ENCODE results near the gene ZNG1B. TPM values are rescaled to one million over a fixed set of nuclear protein-coding genes. Genes with fewer than 3 reads are reported as not detected.
"Not testable (repeated sequence)": the region's sequence is repeated elsewhere in the genome, so short reads cannot be mapped to it uniquely, and the experiment has no call there.

ZNG1B gene
- polyA plus RNA-seq (2012; ENCODE audit: missing spikeins): 45.9 TPM

- not testable (repeated sequence) for DNase-seq (ENCODE audit: insufficient read length); FAIRE-seq
Measured at GRCh38 chr2:113437508-113438465, at the start of gene ZNG1B. ZNG1B (plus strand) TSS chr2:113437691; CDS start chr2:113437869, 178 bp downstream.

DNA sequence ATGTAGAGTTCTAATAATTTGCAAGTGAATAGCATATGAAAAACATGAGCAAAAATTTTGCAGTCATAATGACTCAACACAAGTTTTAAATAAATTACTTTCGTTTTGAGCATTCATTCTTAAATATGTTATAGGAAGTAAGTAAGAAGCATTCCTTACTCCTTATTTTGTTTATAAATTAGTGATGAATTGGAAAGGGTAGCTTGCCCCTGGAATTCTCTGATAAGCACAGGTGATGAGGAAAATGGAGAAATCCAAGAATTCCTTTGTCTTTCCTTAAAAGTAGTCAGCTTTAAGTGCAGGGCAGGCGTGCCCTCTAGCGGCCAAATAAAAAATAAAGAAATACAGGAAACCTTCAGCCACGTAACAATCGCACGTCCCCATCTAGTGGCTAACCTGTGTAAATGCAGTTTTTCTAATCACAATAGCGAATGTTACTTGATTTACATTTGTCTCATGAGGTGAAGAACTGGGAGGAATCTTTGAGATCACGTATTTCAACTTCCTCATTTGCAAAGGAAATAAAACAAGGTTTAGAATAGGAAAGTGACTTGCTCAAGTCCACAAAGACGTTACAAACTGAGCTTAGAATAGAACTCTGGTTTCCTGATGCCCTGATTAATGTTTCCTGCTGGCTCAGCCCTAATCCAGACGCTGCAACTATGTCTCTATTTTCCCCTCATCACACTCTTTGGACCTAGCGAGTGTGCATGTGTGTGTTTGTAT, 47.2 kb upstream of the ZNG1B start:
- TF ChIP-seq TAF1 (IDR thresholded peaks at IDR 0.05; ENCODE audit: borderline replicate concordance, low read depth, low read length) (no peak), POLR2AphosphoS5 (IDR thresholded peaks at IDR 0.05; ENCODE audit: low read depth, low read length) (no peak)
- DNase-seq (ENCODE audit: insufficient read length) (no peak), FAIRE-seq (peak; percentile 85)

- DNase-seq (ENCODE audit: insufficient read length) (no peak), FAIRE-seq (no peak)
- TF ChIP-seq POLR2A (IDR thresholded peaks at IDR 0.05; ENCODE audit: low read depth, low read length): no peak
- no peak for TF ChIP-seq TAF1 (IDR thresholded peaks at IDR 0.05; ENCODE audit: borderline replicate concordance, low read depth, low read length)
Measured at GRCh38 chr2:113391073-113391472, 46.4 kb upstream of the ZNG1B start.

DNA sequence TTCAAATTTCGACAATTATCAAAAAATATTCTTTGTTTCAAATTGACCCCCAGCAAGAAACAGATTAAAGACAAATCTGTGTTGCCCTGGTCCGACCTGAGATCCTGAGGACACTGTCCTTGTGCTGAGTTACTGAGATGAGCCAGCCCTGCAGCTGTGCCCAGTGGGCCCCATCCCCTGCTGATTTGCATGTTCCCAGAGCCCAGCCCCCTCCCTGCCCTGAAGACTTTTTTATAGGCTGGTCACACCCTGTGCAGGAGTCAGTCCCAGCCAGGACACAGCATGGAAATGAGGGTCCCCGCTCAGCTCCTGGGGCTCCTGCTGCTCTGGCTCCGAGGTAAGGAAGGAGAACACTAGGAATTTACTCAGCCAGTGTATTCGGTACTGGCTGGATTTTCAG, 31.4 kb upstream of the ZNG1B start:
- DNase-seq (ENCODE audit: insufficient read length) (no peak), FAIRE-seq (peak; percentile 46)
- no peak for TF ChIP-seq POLR2AphosphoS5 (IDR thresholded peaks at IDR 0.05; ENCODE audit: low read depth, low read length)

GRCh38 chr2:113407446-113408099, 29.9 kb upstream of the ZNG1B start:
- DNase-seq (ENCODE audit: insufficient read length): no peak
- TF ChIP-seq POLR2AphosphoS5 (IDR thresholded peaks at IDR 0.05; ENCODE audit: low read depth, low read length): no peak
- TF ChIP-seq POLR2A (IDR thresholded peaks at IDR 0.05; ENCODE audit: low read depth, low read length): no peak
- TF ChIP-seq TAF1 (IDR thresholded peaks at IDR 0.05; ENCODE audit: borderline replicate concordance, low read depth, low read length): no peak
- no peak for FAIRE-seq

DNA sequence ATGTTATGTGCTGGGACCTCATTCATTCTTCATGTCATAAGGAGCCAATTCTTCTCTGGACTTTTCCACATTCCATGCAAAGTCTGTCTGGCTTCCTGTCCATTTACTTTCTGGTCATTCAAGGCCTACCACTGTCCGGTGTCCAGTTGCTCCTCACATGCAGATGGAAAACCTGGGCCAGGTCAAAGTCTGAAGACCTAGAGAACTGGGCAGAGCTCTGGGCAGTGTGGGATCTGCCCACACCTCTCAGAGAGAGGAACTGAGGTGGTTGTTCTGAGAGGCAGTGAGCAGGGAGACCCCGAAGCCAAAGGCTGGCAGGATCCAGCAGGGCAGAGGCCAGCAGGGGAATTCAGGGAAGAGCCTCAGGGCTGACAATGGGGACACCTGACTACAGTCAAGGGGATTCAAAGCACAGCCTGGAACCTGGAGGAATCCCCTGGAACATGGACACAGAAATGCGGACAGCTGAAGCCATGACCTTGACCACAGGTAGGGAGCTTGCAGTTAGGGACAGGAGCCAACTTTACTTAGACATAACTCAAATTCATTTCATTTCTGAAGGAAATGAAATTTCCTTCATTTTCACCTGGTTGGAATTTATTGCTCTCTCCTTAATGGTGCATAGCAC, 25.7 kb upstream of the ZNG1B start:
- DNase-seq (ENCODE audit: insufficient read length); FAIRE-seq: not testable (repeated sequence)

DNA sequence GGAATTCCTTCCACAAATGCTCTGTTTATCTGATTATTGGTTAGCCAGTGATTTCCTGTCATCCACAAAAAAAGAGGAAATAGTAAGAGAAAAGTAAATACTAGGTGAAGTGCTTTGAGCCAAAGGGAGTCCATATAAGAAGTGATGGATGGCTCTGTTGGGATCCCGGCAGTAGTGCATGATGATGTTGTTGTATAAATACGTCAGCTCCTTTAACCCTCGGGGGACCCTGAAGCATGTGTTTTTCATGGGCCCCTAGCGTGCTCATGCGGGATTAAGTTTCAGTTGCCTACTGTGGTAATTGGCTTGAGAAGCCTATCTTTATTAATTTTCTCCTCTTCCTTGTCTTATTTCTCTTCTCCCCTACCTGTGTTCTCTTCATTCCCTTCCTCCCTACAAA, 24.7 kb upstream of the ZNG1B start:
- not testable (repeated sequence) for FAIRE-seq; DNase-seq (ENCODE audit: insufficient read length)

DNA sequence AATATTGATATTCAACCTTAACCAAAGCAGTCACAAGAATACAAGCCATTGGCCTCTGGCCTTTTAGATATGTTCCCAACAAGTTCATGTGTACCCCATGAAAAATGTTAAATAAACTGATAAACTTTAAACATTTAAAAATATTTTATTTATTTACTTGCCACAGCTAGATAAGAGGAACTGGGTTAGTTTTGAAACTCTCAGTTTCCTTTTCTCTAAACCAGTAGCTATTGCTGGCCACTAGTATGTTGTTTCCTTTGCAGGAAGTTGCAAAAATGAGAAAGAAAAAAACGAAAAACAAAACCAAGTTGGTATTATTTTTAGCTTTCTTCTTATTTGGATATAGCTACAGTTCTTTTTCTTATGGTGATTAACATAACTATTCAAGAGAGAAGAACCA, 5.7 kb upstream of the ZNG1B start:
- DNase-seq (ENCODE audit: insufficient read length); FAIRE-seq: not testable (repeated sequence)

- FAIRE-seq; DNase-seq (ENCODE audit: insufficient read length): not testable (repeated sequence)
Measured at GRCh38 chr2:113433468-113433867, 4.0 kb upstream of the ZNG1B start.

- FAIRE-seq; DNase-seq (ENCODE audit: insufficient read length): not testable (repeated sequence)
Measured at GRCh38 chr2:113465770-113466169, 28.3 kb downstream of the ZNG1B start.

- DNase-seq (ENCODE audit: insufficient read length); FAIRE-seq: not testable (repeated sequence)
Measured at GRCh38 chr2:113476688-113477368, 39.3 kb downstream of the ZNG1B start.

DNA sequence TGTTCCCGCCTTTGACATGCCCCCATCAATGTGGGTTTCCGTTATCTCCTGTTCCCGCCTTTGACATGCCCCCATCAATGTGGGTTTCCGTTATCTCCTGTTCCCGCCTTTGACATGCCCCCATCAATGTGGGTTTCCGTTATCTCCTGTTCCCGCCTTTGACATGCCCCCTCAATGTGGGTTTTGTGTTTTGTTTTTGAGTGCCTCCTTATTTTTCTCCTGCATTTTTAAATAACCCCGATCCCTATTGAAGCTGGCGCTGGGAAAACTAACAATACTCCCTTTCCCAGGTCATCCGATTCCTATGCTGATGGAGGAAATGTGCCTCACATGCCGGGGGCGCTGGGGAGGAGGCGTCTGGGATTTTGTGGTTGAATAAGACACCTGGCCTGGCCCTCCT, 59.0 kb downstream of the ZNG1B start:
- DNase-seq (ENCODE audit: insufficient read length); FAIRE-seq: not testable (repeated sequence)

GRCh38 chr2:113498365-113498764, 60.9 kb downstream of the ZNG1B start, which contains the start of gene FOXD4L1:
FOXD4L1 (plus strand) TSS chr2:113498665; CDS start chr2:113499257, 592 bp downstream.
- not testable (repeated sequence) for FAIRE-seq; DNase-seq (ENCODE audit: insufficient read length)

- FAIRE-seq; DNase-seq (ENCODE audit: insufficient read length): not testable (repeated sequence)
Measured at GRCh38 chr2:113499019-113499885, 61.8 kb downstream of the ZNG1B start.

GRCh38 chr2:113499886-113500722, 62.6 kb downstream of the ZNG1B start:
- not testable (repeated sequence) for FAIRE-seq; DNase-seq (ENCODE audit: insufficient read length)

GRCh38 chr2:113500723-113501038, 63.2 kb downstream of the ZNG1B start:
- FAIRE-seq; DNase-seq (ENCODE audit: insufficient read length): not testable (repeated sequence)
